ENCODE measurements around the gene VPS50. TPM values are rescaled to one million over a fixed set of nuclear protein-coding genes. Genes with fewer than 3 reads are reported as not detected.

The VPS50 gene
- total and polyA plus RNA-seq, 2 donors (not counting 3 experiments of a cell fraction or from before 2014, with no cell fraction given): 6.6 to 25.6 TPM

- H3K4me1 ChIP-seq (ENCODE audit: control insufficient read depth, extremely low read depth, insufficient read depth, low read length): no peaks in the 10 kb centered on the region
- POLR2A ChIA-PET: no interaction called here
- no peaks in the 10 kb centered on the region for H3K36me3 ChIP-seq (ENCODE audit: control insufficient read depth in 2 of 2, extremely low read depth in 1 of 2, insufficient read depth in 2 of 2, low read length in 2 of 2)
- DNase-seq (ENCODE audit: low read depth, low spot score): no peak
- intact Hi-C loops (cut with micrococcal nuclease) (no loop called here), dilution Hi-C loops (cut with MboI; ENCODE audit: extremely low pct_ligation_motif_present, low sequenced_read_pairs) (no loop called here)
- H3K4me2 ChIP-seq (ENCODE audit: insufficient read depth, low read length): no peak overlapping the region
- H3K27ac ChIP-seq (ENCODE audit: insufficient read depth, low read depth, low read length): no peak overlapping the region
- no peak overlapping the region for H3K4me3 ChIP-seq (replicated peaks in 1 of 3; ENCODE audit: insufficient read depth in 1 of 3, low read depth in 1 of 3, low read length in 3 of 3)
- no peaks in the 10 kb centered on the region for H3K79me2 ChIP-seq (ENCODE audit: control insufficient read depth, insufficient read depth, low read length)
- H4K20me1 ChIP-seq (replicated peaks; ENCODE audit: control insufficient read depth, extremely low read depth, insufficient read depth, low read length): no peaks in the 10 kb centered on the region
- FAIRE-seq: no peak
- no peak overlapping the region for H2AFZ ChIP-seq (ENCODE audit: low read depth, low read length)
- H3K27me3 ChIP-seq (ENCODE audit: control insufficient read depth in 2 of 2, insufficient read depth in 2 of 2, low read length in 2 of 2): peaks cover 3 to 12% of the 10 kb centered on the region in 2 experiments
- BruUV-seq (replicated peaks): no TSS peak
- H3K9me3 ChIP-seq (replicated peaks; ENCODE audit: control insufficient read depth, insufficient read depth, low read length): no peaks in the 10 kb centered on the region
- H3K9me1 ChIP-seq (replicated peaks; ENCODE audit: control insufficient read depth, extremely low read depth, insufficient read depth, low read length): no peaks in the 10 kb centered on the region
- CTCF ChIA-PET: no interaction called here
- H3K9ac ChIP-seq (replicated peaks; ENCODE audit: extremely low read depth, insufficient read depth, low read length): no peak overlapping the region
- TF ChIP-seq JUN (IDR thresholded peaks at IDR 0.05; ENCODE audit: borderline replicate concordance, insufficient read depth, insufficient read length, low read depth): no peak
- TF ChIP-seq POLR2A (IDR thresholded peaks at IDR 0.05; ENCODE audit: low read depth, low read length): no peak
- TF ChIP-seq EZH2 (IDR thresholded peaks at IDR 0.05; ENCODE audit: borderline replicate concordance, low read depth, low read length, severe bottlenecking): no peak
- TF ChIP-seq MYC (IDR thresholded peaks at IDR 0.05; ENCODE audit: low read depth, low read length): no peak
- no peak for TF ChIP-seq POLR2AphosphoS5 (IDR thresholded peaks at IDR 0.05; ENCODE audit: insufficient read depth, low read depth, low read length)
- TF ChIP-seq CTCF (IDR thresholded peaks at IDR 0.05; ENCODE audit: extremely low read depth in 1 of 2, insufficient read depth in 1 of 2, low read depth in 1 of 2, low read length in 2 of 2): no peak
Measured at GRCh38 chr7:93392984-93393383, 160.8 kb downstream of the VPS50 start.

- H3K27me3 ChIP-seq (ENCODE audit: control insufficient read depth in 2 of 2, insufficient read depth in 2 of 2, low read length in 2 of 2): peaks cover 0 to 3% of the 10 kb centered on the region in 2 experiments
- no TSS peak for BruUV-seq (replicated peaks)
- no peaks in the 10 kb centered on the region for H3K79me2 ChIP-seq (ENCODE audit: control insufficient read depth, insufficient read depth, low read length)
- FAIRE-seq (no peak), DNase-seq (ENCODE audit: low read depth, low spot score) (no peak)
- H3K4me3 ChIP-seq (replicated peaks in 1 of 3; ENCODE audit: insufficient read depth in 1 of 3, low read depth in 1 of 3, low read length in 3 of 3): no peak overlapping the region
- intact Hi-C loops (cut with micrococcal nuclease): no loop called here
- TF ChIP-seq POLR2A (IDR thresholded peaks at IDR 0.05; ENCODE audit: low read depth, low read length): no peak
- TF ChIP-seq POLR2AphosphoS5 (IDR thresholded peaks at IDR 0.05; ENCODE audit: insufficient read depth, low read depth, low read length): no peak
- no peak for TF ChIP-seq FOS (IDR thresholded peaks at IDR 0.05; ENCODE audit: borderline replicate concordance, insufficient read depth, low read length)
- TF ChIP-seq CTCF (IDR thresholded peaks at IDR 0.05; ENCODE audit: extremely low read depth in 1 of 2, insufficient read depth in 1 of 2, low read depth in 1 of 2, low read length in 2 of 2): no peak
- TF ChIP-seq, protein P1, sequence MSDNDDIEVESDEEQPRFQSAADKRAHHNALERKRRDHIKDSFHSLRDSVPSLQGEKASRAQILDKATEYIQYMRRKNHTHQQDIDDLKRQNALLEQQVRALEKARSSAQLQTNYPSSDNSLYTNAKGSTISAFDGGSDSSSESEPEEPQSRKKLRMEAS (IDR thresholded peaks at IDR 0.05; ENCODE audit: insufficient read depth, insufficient read length): no peak
- no peak for TF ChIP-seq MYC (IDR thresholded peaks at IDR 0.05; ENCODE audit: low read depth, low read length)
- no peak for TF ChIP-seq EZH2 (IDR thresholded peaks at IDR 0.05; ENCODE audit: borderline replicate concordance, low read depth, low read length, severe bottlenecking)
- no peak for TF ChIP-seq GATA2 (IDR thresholded peaks at IDR 0.05; ENCODE audit: insufficient read depth, insufficient read length, low read depth, low read length)
- no peak for TF ChIP-seq JUN (IDR thresholded peaks at IDR 0.05; ENCODE audit: borderline replicate concordance, insufficient read depth, insufficient read length, low read depth)
- POLR2A ChIA-PET: no interaction called here
- H3K4me2 ChIP-seq (ENCODE audit: insufficient read depth, low read length): no peak overlapping the region
- H3K9me1 ChIP-seq (replicated peaks; ENCODE audit: control insufficient read depth, extremely low read depth, insufficient read depth, low read length): no peaks in the 10 kb centered on the region
- dilution Hi-C loops (cut with MboI; ENCODE audit: extremely low pct_ligation_motif_present, low sequenced_read_pairs): no loop called here
- H3K4me1 ChIP-seq (ENCODE audit: control insufficient read depth, extremely low read depth, insufficient read depth, low read length): no peaks in the 10 kb centered on the region
- H3K27ac ChIP-seq (ENCODE audit: insufficient read depth, low read depth, low read length): no peak overlapping the region
- no peak overlapping the region for H3K9ac ChIP-seq (replicated peaks; ENCODE audit: extremely low read depth, insufficient read depth, low read length)
- no peaks in the 10 kb centered on the region for H3K36me3 ChIP-seq (ENCODE audit: control insufficient read depth in 2 of 2, extremely low read depth in 1 of 2, insufficient read depth in 2 of 2, low read length in 2 of 2)
- no peak overlapping the region for H2AFZ ChIP-seq (ENCODE audit: low read depth, low read length)
- H4K20me1 ChIP-seq (replicated peaks; ENCODE audit: control insufficient read depth, extremely low read depth, insufficient read depth, low read length): no peaks in the 10 kb centered on the region
- H3K9me3 ChIP-seq (replicated peaks; ENCODE audit: control insufficient read depth, insufficient read depth, low read length): no peaks in the 10 kb centered on the region
- CTCF ChIA-PET: no interaction called here
Measured at GRCh38 chr7:93399642-93400041, 167.5 kb downstream of the VPS50 start.
